CD4-positive, alpha-beta T cell treated with Interleukin-6 for 4 hours (primary cell): ENCODE results near the gene SURF2.
A peak's percentile ranks its signal among the peaks of the same experiment; 100 is the strongest.

ENCODE experiments used
- DNase-seq: peaks from one replicate; pipeline ENCODE4 v3.0.0-alpha.2; 2020; ENCODE audit warnings: mixed read lengths

The SURF2 gene

DNA sequence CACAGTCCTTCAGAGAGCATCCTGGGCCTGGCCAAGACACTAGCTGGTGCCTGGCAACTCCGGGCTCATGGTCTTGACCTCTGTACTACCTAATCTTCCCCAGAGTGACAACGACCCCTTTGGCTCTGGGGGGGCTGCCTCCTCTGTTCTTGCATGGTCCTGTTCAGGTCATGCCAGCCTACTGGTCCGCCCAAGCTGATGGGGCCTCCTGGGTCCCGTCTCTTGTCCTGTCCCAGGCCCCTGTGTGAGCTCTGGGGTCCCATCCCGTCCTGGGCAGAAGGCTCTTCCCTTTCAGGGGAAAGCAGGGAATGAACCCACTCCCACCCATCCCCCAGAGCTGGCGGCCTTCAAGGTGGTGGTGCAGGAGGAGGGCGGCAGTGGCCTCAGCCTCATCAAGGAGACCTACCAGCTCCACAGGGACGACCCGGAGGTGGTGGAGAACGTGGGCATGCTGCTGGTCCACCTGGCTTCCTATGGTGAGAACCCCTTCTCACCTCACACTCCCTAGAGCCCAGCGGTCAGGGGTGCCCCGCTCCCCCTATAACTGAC is 48.2 kb downstream of the SURF2 start:
- DNase-seq, result no peak

GRCh38 chr9:133405508-133406438 is 49.4 kb downstream of the SURF2 start:
- DNase-seq, result no peak

- peak; percentile 81 for DNase-seq
Observed at GRCh38 chr9:133406480-133407307, 50.3 kb downstream of the SURF2 start.

- no peak for DNase-seq
Observed at GRCh38 chr9:133408042-133408441, 51.7 kb downstream of the SURF2 start.
